HG02588 (cell line): ENCODE results near the gene LINGO4.
A peak's percentile ranks its signal among the peaks of the same experiment; 100 is the strongest.
"Not testable (repeated sequence)": the region's sequence is repeated elsewhere in the genome, so short reads cannot be mapped to it uniquely, and the experiment has no call there.

Experiments used
- ATAC-seq: cut with Tn5 transposase; IDR thresholded peaks from one replicate; pipeline ENCODE4 v1.9.1; 2021; ENCODE audit warnings: mild to moderate bottlenecking, moderate library complexity; ENCODE audit not compliant: unreplicated experiment

Gene LINGO4

DNA sequence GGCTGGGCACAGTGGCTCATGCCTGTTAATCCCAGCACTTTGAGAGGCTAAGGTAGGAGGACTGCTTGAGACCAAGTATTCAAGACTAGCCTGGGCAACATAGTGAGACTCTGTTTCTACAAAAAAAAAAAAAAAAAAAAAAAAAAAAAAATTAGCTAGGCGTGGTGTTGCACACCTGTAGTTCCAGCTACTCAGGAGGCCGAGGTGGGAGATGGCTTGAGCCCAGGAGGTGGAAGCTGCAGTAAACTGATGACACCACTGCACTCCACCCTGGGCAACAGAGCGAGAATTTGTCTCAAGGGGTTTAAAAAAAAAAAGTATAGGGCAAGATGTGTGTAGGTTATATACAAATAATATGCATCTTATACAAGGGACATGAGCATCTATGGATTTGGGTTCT, 17.5 kb downstream of the LINGO4 start:
- no peak for ATAC-seq

DNA sequence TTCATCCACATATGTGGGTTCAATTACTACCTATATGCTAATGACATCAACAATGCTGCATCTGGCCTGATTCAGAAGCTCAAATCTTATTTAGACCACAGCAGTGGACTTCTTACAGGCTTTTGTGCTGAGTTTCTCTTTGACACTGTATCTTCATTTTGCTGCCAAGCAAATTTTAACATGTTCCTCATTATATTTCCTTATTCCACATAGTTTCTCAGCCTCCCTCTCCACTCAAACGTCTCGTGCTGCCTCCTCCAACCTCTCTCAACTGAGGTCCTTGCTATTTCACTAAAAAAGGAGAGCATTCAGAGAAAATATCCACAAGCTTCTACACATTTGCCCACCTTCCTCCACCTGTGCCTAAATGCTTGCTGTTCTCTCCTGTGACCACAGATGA, 21.4 kb downstream of the LINGO4 start:
- no peak for ATAC-seq

DNA sequence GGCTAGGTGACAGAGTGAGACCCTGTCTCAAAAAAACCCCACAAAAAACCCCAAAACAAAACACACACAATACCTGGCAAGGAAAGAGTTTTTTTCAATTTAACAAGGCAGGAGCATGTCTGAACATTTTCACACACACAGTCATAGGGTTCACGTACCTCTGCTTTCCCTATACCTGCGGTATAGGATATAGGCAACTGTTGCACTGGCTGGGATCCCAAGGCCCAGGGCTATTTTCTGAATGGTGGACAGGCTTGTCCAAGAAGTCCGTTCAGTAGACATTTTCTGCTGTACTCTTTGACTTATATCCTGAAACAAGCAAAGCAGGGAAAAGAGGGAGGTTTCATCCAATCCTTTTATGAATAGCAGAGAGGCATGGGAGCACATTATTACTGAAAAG, 22.5 kb downstream of the LINGO4 start:
- ATAC-seq = no peak

DNA sequence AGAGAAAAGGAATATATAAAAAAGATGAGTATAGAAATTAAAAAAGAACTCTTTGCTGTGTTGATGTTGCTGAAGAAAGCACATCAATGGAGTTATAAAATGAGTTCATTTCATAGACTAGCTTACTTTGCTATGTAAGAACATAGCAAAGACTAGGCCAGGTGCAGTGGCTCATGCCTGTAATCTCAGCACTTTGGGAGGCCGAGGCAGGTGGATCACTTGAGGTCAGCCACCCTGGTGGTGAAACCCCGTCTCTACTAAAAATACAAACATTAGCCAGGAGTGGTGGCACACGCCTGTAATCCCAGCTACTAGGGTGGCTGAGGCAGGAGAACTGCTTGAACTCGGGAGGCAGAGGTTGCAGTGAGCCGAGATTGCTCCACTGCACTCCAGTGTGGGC, 23.2 kb downstream of the LINGO4 start:
- not testable (repeated sequence) for ATAC-seq

DNA sequence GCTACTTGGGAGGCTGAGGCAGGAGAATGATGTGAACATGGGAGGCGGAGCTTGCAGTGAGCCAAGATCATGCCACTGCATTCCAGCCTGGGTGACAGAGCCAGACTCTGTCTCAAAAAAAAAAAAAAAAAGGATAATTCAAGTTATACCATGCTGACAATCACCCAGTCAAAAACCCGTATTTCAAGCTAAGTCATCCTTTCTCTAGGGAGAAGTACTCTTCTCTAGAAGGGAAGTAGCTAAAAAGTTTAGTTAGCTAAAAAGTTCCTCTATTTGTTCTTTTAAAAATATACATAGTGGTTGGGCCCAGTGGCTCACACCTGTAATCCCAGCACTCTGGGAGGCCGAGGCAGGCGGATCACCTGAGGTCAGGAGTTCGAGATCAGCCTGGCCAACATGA, 24.5 kb downstream of the LINGO4 start:
- ATAC-seq = not testable (repeated sequence)

DNA sequence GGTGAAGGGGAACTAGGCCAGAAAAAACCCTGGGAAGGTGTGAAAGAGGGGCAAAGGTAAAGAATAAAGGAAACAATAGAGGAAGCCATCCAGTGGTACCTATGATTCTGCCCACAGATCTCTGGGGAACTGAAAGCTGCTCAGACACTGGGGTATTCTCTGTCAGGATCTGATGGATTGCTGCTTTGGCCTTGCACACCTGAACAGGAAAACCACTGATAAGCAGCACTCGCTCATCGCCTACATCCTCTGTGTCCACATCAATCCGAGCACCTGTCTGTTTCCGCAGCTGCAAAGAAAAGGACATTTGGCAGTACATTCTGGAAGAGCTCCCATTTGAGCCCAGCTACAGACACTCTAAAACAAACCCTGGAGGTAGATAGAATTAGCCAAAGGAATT, 25.4 kb downstream of the LINGO4 start:
- no peak for ATAC-seq

DNA sequence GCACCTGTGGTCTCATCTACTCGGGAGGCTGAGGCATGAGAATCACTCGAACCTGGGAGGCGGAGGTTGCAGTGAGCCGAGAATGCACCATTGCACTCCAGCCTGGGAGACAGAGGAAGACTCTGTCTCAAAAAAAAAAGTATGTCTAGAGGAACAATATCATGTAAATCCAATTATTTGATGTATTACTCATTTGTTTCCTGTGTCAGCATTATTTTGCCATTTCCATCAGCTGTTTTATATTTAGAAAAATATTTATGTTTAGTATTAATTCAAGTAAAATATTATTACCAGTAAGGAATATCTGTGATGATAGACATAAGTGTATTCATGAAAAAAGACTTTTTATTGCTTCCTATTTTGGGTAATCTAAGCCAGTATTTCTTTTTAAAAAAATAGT, 27.9 kb downstream of the LINGO4 start:
- no peak for ATAC-seq

DNA sequence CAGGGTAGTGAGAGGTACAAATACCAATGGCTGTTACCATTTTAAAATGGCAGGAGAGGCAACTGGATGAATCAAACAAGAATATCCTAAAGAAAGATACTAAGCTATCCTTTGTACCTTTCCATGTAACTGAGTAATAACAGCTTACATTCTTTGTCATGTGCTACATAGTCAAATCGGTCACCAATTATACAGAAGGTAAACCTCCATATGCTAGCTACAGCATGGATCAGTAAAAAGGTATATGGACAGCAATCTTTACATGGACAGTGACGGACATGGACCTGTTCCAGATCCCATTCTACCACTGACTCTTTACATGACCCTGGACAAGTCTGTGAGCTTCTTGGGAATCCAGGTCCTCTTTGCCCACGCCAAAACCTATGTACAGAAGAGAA, 28.6 kb downstream of the LINGO4 start:
- no peak for ATAC-seq

DNA sequence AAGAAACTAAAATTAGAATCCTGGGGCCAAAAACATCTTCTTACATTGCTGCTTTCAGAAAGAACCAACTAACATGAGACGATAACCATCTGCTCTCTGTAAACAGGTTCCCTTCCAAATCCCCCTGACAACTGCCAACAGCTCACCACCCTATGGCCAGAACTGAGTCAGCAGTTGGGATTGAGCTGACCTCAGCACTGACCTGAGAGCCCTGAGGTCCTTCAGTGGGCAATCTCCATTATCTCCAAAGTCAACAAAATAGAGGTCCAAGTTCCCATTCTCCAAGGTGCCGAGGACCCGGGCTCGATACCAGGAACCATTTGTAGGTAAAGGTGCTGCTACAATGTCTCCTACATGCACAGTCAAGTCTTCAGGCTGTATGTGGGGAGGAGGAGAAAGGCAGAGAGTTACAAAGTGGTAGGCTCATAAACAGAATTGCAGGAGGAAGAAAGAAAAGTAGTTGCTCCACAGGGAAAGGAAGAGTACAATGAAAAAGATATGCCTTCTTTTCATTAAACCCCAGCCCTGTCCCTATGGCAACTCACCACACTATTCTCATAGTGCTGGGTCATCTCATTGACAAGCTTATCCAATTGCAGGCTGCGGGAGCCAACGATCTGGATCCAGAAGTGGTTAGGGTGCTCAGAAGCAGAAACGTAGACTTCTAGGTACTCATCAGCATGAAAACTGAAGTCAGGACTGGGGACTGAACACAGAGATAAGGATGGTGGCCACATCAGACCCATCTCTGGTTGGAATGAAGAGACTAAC, 29.1 kb downstream of the LINGO4 start:
- no peak for ATAC-seq

DNA sequence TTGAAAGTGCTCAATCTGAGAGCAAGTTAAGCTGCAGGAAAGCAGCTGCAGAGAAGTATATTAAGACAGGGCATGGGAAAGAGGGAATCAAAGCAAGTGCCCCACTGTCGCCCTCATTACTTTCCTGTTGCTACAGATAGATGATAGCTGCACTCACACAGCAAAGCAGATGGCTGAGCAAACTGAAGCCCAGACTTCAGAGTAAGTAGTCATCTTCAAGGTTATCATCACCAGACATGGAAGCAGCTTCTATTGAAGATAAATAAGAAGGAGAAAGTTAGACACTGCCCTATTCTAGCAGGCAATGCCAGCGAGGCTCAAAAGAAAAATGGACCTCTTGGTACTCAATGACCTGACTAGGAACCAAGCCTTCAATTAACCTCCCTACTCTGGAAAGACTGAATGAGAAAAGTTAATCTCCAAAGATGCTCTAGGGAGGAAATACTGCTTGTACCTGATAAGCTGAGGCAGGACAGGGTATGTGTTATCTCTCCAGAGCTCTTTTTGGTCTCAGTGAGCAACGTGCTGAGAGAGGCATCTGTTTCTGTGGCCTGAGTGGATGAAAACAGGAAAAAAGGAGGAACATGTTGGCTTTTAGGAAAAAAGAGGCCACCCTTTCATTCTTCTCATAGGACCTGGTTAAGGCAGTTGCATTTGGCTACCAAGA, 30.8 kb downstream of the LINGO4 start:
- no peak for ATAC-seq

DNA sequence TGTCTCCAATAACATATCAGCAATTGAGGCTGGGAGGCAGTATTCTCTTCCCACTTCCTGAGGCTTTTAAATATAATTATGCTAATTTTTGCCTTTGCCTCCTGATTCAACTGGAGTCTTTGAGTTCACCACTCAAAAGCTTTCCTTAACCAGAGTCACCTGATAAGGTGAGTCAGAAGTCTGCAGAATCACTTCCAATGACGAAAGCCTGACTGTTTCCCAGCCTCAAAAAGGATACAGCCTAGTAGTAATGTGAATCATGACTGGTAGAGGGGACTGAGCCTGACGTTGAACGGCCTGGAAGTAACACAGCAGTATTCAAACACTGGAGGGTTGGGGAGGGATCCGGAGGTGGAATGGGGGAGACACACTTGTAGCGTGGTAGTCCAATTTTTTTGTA, 31.5 kb downstream of the LINGO4 start:
- ATAC-seq = no peak

DNA sequence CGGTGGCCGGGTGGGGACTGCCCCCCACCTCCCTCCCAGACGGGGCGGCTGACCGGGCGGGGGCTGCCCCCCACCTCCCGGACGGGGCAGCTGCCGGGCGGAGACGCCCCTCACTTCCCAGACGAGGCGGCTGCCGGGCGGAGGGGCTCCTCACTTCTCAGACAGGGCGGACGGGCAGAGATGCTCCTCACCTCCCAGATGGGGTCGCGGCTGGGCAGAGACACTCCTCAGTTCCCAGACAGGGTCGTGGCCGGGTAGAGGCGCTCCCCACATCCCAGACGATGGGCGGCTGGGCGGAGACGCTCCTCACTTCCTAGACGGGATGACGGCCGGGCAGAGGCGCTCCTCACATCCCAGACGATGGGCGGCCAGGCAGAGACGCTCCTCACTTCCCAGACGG, 35.9 kb downstream of the LINGO4 start:
- ATAC-seq = not testable (repeated sequence)

DNA sequence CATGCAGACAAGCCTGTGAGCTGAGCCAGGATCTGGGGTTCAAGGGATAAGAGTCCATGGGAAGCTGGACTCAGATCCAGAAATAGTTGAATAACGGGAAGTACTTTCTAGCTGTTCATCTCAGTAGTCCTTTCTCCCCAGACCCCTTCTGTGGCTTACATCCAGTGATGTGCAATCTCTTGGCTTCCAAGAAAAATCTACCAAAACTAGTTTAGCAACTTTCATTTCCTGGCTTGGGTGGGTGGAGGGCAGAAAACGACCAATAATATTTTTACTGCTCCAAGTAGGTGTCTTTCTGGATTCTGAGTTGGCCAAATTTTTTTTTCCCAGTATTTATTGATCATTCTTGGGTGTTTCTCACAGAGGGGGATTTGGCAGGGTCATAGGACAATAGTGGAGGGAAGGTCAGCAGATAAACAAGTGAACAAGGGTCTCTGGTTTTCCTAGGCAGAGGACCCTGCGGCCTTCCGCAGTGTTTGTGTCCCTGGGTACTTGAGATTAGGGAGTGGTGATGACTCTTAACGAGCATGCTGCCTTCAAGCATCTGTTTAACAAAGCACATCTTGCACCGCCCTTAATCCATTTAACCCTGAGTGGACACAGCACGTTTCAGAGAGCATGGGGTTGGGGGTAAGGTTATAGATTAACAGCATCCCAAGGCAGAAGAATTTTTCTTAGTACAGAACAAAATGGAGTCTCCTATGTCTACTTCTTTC, 36.7 kb downstream of the LINGO4 start:
- ATAC-seq = not testable (repeated sequence)

DNA sequence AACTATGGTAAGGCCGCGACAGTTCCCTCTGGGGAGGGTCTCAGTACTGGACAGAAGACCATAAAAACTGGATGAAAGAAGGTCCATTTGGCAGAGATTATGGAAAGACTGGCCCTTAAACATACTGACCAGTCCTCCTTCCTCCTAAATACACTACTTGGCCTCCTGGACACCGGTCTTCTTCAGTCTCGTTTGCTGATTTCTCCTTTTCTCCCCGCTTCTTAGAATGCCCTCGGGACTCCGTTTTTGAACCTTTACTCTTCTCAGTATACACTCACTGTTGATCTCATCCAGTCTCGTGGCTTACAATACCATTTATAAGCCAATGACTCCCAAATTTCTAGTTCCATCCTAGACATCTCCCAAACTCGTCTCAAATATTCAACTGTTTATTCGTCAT, 41.2 kb downstream of the LINGO4 start:
- ATAC-seq = no peak

DNA sequence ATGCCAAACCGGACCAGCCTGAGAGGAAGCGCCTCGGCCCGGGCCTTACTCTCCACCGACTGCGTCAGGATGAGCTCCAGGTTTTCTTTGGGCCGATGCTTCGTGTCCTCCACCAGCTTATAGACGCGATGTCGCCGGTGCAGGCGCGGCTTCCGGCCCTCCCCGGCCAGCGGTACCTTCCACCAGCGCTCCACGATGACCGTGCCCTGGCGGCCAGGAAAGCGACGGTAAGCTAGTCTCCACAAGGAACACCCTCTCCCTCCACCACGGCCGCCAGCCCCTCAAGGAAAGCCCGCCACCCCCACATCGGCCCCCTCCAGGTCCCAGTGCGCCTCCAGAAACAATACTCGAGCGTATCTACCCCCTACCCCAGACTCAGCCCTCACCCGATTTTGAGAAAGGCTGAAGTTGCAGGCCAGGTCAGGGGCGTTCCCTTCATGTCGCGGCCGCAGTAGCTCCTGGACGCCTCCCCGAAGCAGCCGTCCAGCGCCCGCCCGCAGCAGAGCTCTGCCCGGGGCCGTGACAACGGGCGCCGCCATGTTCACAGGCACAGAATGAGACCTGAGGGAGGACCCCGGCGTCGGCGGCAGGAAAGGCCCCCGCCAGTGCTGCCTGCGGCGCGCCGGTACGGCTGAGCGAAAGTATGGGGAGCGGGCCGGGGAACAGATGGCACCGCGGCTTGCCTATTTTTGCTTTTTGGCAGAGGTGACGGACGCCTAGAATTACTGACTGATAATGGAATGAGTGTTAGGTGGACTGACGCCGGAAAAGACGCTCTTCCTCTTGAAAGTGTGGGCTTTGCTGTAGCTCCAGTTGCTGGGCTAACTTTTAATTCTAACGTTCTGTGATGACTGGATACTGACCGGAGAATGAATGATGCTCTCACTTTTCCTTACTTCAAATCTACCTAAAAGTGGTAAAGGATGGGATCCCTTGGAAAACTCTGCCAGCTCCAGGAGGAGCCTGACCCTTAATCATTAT, 42.0 kb downstream of the LINGO4 start, which contains the start of gene MRPL9:
Gene MRPL9, minus strand, starts transcription at position 556 of the 981 bp plus-strand sequence. Its CDS starts 17 bp downstream, at position 539.
- peak; percentile 90 for ATAC-seq

DNA sequence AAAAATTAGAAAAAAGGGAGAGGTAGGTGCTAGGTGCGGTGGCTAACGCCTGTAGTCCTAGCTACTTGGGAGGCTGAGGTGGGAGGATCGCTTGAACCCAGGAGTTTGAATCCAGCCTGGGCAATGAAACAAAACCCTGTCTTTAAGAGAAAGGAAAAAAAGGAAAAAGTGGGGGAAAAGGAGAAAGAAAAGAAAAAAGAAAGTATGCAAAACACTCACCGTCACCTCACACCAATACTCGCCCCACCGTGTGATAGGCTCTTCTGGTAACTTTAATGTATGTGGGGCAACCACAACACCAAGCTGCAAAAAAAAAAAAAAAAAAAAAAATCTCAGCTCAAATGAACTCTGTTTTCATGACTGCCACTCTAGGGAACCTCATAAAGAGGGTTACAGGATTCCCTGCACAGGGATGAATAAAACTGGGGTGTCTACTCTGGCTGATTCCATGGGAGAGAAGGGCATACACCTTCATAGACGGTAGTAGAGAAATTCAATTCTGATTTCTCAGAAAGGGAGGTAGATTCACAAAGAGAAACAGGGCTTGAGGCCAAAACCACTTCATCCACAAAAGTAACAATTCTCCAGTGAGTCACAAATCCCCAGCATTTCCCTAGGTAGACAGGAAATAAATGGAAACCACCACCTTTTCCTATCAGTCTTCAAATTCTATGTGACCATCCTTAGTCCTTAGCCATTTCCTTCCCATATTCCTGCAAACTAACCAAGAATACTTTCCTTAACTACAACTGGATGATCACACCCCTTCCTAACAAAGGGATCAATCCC, 44.4 kb downstream of the LINGO4 start:
- ATAC-seq = no peak

DNA sequence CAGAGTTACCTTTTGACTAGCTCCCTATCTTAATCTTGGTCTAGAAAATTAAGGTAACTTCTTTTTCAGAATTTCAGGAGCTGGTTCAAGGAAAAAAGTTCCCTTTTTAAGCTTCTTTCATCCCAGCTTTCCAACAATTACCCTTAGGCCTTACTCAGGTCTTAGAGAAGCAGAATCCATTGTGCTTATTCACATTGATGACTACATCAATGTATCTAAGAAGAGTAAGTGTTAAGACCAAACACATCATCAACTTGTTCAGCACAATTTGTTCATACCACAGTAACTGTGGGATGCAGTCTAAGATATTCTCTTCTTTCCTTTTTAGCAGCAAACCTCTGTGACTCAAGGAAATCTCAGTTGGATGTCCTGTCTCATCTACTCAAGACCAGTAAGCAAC, 46.0 kb downstream of the LINGO4 start:
- ATAC-seq = no peak

DNA sequence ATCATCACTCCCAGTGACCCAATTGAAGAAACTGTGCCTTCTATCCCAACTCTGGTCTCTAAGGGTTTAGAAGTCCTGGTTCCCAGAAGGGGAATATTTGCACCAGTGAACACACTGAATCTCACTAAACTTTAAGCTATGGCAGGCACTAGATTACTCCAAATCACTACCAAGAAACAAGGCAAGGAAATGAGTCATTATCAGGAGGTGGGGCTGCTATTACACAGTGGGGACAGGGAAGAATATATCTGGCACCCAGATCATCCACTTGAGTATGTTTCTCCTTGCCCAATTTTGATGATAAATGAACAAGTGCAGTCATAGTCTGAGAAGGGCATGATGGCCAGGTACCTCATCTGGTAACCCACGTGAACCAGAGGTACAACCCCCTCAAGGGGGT, 48.9 kb downstream of the LINGO4 start:
- ATAC-seq = no peak
